ENCODE measurements around the gene FOXI1.
"Not testable (repeated sequence)": the region's sequence is repeated elsewhere in the genome, so short reads cannot be mapped to it uniquely, and the experiment has no call there.

Gene FOXI1

DNA sequence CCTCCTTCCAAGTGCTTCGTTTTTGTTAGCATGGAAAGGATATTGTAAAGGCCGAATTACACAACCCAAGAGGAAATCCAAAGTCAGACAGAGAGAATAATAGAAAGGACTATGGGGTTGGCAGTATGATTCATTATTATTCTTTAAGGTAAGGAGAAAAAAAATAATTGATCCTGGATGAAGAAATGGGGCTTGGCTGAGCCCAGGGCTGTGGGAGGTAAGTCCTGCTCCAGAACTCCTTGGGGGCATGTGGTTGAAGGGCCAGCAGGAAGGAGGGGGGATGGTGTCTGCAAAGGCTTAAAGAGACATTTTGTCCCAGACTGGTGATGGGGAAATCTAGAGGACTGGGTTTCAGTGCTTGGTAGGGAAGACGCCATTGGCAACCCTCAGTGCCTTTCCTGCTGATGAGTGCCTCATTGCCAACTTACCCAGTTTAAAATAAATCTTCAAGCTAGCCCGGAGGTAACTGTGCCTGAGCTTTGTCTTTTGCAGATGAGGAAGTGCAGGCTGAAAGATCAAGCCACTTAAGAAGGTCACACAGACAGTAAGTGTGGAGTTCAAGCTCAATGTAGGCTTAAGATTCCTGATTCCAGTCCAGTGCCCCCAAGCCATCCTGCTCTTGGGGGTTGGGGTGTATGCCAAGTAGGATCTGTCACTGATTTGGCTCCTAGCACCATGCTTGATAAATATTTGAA is 30.2 kb downstream of the FOXI1 start:
- ChIA-PET CTCF (no interaction called here), POLR2A (no interaction called here)
- no peak for TF ChIP-seq L3MBTL2 (conservative IDR thresholded peaks at IDR 0.05)
- no peak for TF ChIP-seq FOXM1 (IDR thresholded peaks at IDR 0.05; ENCODE audit: borderline replicate concordance)
- no peak for TF ChIP-seq ARNT (IDR thresholded peaks at IDR 0.05)
- no peak for TF ChIP-seq ZNF384 (IDR thresholded peaks at IDR 0.05)
- TF ChIP-seq BHLHE40 (IDR thresholded peaks at IDR 0.05; ENCODE audit: borderline replicate concordance): no peak
- TF ChIP-seq FOXK2 (IDR thresholded peaks at IDR 0.05): no peak
- no peak for TF ChIP-seq TARDBP (IDR thresholded peaks at IDR 0.05)
- TF ChIP-seq SUZ12 (IDR thresholded peaks at IDR 0.05): no peak
- TF ChIP-seq CTBP1 (IDR thresholded peaks at IDR 0.05; ENCODE audit: borderline replicate concordance): no peak
- no peak for TF ChIP-seq LEF1 (IDR thresholded peaks at IDR 0.05; ENCODE audit: borderline replicate concordance)
- TF ChIP-seq ELF4 (IDR thresholded peaks at IDR 0.05): no peak
- TF ChIP-seq, protein P1, sequence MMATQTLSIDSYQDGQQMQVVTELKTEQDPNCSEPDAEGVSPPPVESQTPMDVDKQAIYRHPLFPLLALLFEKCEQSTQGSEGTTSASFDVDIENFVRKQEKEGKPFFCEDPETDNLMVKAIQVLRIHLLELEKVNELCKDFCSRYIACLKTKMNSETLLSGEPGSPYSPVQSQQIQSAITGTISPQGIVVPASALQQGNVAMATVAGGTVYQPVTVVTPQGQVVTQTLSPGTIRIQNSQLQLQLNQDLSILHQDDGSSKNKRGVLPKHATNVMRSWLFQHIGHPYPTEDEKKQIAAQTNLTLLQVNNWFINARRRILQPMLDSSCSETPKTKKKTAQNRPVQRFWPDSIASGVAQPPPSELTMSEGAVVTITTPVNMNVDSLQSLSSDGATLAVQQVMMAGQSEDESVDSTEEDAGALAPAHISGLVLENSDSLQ (IDR thresholded peaks at IDR 0.05): no peak
- TF ChIP-seq SP1 (IDR thresholded peaks at IDR 0.05): no peak
- DNase-seq (ENCODE audit: extremely low spot score): no peak

DNA sequence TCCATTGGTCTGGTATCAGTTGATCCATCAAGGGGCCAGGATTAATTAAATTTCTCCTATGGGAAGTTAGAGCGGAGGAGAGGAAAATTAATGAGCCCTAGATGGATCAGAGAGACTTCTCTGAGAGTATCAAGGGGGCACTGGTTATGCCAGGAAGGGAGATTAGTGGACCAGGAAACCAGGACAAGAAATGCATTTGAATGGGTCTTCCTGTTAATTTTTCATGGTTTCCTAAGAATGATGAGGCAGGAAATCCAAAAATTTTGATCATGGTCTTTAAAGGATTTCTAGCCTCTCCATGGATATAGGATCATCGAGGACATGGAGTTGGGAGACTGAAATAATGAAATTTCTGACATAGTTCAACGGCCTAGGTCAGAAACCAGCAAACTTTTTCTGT is 30.8 kb downstream of the FOXI1 start:
- no peak for DNase-seq (ENCODE audit: extremely low spot score)
- no peak for TF ChIP-seq FOXK2 (IDR thresholded peaks at IDR 0.05)
- no peak for TF ChIP-seq ELF4 (IDR thresholded peaks at IDR 0.05)
- TF ChIP-seq TARDBP (IDR thresholded peaks at IDR 0.05): no peak
- no peak for TF ChIP-seq SUZ12 (IDR thresholded peaks at IDR 0.05)
- no peak for TF ChIP-seq CTBP1 (IDR thresholded peaks at IDR 0.05; ENCODE audit: borderline replicate concordance)
- no peak for TF ChIP-seq FOXA1 (IDR thresholded peaks at IDR 0.05)
- no peak for TF ChIP-seq SP1 (IDR thresholded peaks at IDR 0.05)
- no peak for TF ChIP-seq BHLHE40 (IDR thresholded peaks at IDR 0.05; ENCODE audit: borderline replicate concordance)
- TF ChIP-seq FOXM1 (IDR thresholded peaks at IDR 0.05; ENCODE audit: borderline replicate concordance): no peak
- TF ChIP-seq LEF1 (IDR thresholded peaks at IDR 0.05; ENCODE audit: borderline replicate concordance): no peak
- TF ChIP-seq ARNT (IDR thresholded peaks at IDR 0.05): no peak
- CTCF ChIA-PET: no interaction called here
- POLR2A ChIA-PET: no interaction called here

DNA sequence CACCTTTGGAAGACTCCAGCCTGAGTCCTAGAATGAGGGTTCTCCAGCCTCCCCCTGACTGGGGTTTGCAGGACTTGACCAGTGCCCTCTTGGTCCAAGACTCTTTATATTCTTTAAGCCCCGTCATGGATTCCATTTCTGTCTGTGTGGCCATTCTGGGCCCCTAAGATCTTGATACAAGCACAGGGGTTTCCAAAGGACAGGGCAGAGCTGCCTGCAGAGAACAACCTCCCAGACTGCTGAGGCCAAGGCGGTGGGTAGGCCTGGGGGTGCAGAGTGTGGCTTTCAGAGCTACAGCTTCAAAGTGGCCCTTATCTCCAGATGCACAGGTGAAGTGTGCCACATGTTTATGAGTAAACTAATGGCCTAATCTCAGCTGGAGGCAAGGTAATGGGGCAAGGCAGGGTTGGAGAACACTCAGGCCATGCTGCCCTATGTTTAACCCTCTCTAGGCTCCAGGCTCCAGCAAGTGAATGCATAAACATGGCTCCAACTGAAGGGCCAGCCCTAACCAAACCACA is 32.1 kb downstream of the FOXI1 start:
- TF ChIP-seq BHLHE40 (IDR thresholded peaks at IDR 0.05; ENCODE audit: borderline replicate concordance) (no peak), FOXA1 (IDR thresholded peaks at IDR 0.05) (no peak), TARDBP (IDR thresholded peaks at IDR 0.05) (no peak), SP1 (IDR thresholded peaks at IDR 0.05) (no peak)
- ChIA-PET POLR2A (no interaction called here), CTCF (no interaction called here)
- DNase-seq (ENCODE audit: extremely low spot score): no peak

DNA sequence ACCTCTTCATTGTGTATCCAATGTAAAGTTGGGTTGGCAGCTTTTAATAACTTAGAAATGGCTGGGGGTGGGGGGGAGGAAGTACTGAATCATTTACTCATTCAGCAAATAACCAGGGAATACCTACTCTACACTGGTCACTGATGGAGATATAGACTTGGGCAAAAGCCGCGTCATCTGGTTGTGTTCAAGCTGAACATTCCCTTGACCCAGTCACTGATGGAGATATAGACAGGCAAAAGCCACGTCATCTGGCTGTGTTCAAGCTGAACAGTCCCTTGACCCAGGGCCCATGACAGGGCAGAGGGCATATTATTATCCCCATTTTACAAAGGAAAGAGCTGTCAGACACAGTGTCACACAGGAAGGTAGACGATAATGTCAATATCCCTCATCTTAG is 32.6 kb downstream of the FOXI1 start:
- CTCF ChIA-PET: no interaction called here
- no peak for DNase-seq (ENCODE audit: extremely low spot score)
- POLR2A ChIA-PET: no interaction called here
- TF ChIP-seq ARNT (IDR thresholded peaks at IDR 0.05) (no peak), CTBP1 (IDR thresholded peaks at IDR 0.05; ENCODE audit: borderline replicate concordance) (no peak)

DNA sequence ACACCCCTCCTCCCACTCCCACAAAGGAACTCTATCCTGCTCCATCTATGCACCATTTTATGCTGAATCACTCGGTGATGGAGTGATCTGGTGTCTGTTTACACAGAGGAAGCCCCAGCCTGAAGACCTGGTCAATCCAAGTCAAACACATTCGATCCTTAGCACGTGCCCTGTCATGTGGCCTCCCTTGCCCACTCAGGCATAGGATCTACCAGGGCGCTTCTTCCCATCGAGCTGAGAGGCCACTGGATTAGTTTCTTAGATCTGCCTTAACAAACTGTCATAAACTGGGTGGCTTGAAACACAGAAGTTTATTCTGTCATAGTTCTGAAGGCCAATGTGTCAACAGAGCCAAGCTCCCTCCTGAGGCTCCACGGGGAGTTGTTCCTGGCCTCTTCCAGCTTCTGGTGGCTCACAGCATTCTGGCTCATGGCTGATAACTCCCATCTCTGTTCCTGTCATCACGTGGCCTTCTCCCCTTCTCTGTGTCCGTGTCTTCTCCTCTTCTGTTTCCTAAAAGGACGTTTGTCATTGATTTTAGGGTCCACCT is 34.2 kb downstream of the FOXI1 start:
- TF ChIP-seq L3MBTL2 (conservative IDR thresholded peaks at IDR 0.05): no peak
- DNase-seq (ENCODE audit: extremely low spot score): no peak
- CTCF ChIA-PET: no interaction called here
- POLR2A ChIA-PET: no interaction called here

DNA sequence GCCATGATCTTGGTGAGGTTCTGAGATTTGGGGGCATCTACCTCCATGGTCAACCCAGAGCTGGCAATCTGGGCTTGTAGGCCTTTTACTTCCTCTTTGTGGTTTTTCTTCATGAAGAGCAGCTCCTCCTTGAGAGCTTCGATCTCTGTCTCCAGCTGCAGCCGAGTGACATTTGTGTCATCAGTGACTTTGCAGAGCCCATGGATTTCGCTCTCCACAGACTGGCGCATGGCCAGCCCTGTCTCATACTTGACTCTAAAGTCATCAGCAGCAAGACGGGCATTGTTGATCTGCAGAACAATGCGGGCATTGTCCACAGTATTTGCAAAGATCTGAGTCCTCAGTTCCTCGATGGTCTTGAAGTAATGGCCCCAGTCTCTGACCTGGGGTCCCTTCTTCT is 35.5 kb downstream of the FOXI1 start:
- CTCF ChIA-PET; DNase-seq (ENCODE audit: extremely low spot score): not testable (repeated sequence)

DNA sequence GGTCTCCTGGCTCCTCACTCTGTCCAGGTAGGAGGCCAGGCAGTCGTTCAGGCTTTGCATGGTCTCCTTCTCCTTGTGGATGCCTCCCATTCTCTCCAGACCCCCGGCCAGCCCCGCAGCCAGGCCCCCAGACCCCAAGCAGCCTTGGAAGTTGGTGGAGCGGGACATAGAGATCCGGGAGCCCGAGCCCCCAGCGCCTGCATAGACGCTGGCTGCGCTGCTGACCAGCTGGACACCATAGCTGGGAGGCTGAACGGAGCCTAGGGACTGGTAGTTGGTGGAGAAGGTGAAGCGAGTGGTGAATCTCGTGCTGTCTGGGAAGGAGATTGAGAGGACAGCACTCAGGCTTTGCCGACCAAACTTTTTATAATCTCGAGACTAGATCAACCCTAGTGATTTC is 35.9 kb downstream of the FOXI1 start:
- TF ChIP-seq LEF1 (IDR thresholded peaks at IDR 0.05; ENCODE audit: borderline replicate concordance) (no peak), FOXK2 (IDR thresholded peaks at IDR 0.05) (no peak), ZNF384 (IDR thresholded peaks at IDR 0.05) (no peak), L3MBTL2 (conservative IDR thresholded peaks at IDR 0.05) (no peak), ELF4 (IDR thresholded peaks at IDR 0.05) (no peak), BHLHE40 (IDR thresholded peaks at IDR 0.05; ENCODE audit: borderline replicate concordance) (no peak), FOXA1 (IDR thresholded peaks at IDR 0.05) (no peak), FOXM1 (IDR thresholded peaks at IDR 0.05; ENCODE audit: borderline replicate concordance) (no peak), CTBP1 (IDR thresholded peaks at IDR 0.05; ENCODE audit: borderline replicate concordance) (no peak), SP1 (IDR thresholded peaks at IDR 0.05) (no peak), TARDBP (IDR thresholded peaks at IDR 0.05) (no peak), ARNT (IDR thresholded peaks at IDR 0.05) (no peak), HDGF (IDR thresholded peaks at IDR 0.05; ENCODE audit: borderline replicate concordance) (no peak), NFRKB (IDR thresholded peaks at IDR 0.05) (no peak), SUZ12 (IDR thresholded peaks at IDR 0.05) (no peak)
- TF ChIP-seq, protein P1 (IDR thresholded peaks at IDR 0.05): no peak
- no peak for DNase-seq (ENCODE audit: extremely low spot score)
- CTCF ChIA-PET: no interaction called here
- POLR2A ChIA-PET: interaction anchor here (0.7 kb wide), 1 partner anchor 19 kb away, joined by 3 read pairs; no protein-coding TSS in a partner anchor

More for the DNA sequence above, 35.5 kb downstream of the FOXI1 start:
- POLR2A ChIA-PET: interaction anchor here (0.7 kb wide), 1 partner anchor 18 kb away, joined by 3 read pairs; no protein-coding TSS in a partner anchor
